GM18502 (cell line): ENCODE data around the gene B9D2.
"Not testable (repeated sequence)": the region's sequence is repeated elsewhere in the genome, so short reads cannot be mapped to it uniquely, and the experiment has no call there.

Source experiments
- ATAC-seq: cut with Tn5 transposase; IDR thresholded peaks from one replicate; pipeline ENCODE4 v1.9.1; 2021; ENCODE audit warnings: mild to moderate bottlenecking; ENCODE audit not compliant: unreplicated experiment, poor library complexity

Gene B9D2

DNA sequence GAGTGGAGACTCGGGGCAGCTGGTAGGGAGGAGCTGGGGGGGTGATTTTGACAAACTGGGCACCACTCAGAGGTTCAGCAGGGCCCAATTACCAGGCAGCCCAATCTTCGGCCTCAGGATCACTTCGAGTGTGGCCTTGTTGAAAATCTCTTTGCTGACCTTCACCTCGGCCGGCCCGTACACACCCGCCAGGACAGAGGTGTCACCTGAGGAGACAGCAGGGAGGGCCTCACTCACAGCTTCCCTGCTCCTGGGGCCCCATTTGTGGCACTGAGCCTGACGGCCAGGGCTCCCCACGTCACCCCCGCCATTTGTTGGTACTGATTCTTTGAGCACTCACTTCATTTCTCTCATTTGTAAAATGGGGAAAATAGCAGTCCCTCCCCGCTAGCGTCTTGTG is 28.8 kb upstream of the B9D2 start:
- ATAC-seq = no peak

DNA sequence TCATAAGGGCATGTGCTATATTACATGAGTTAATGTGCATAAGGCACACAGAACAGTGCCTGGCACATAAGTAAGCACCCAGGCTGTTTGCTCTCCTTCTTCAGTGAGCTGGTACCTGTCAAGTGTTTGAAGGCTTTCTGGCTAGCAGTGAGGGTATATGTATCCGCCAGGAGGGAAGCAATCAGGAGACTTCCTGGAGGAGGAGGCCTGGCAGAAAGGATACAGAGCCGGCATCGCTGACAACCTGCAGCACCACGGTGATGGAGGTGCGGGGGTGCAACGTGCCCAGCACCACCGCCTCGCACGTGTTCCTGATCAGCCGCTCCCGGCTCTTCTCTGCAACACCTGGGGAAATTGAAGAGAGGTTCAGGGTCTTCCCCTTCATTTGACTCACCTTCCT is 27.7 kb upstream of the B9D2 start:
- no peak for ATAC-seq

DNA sequence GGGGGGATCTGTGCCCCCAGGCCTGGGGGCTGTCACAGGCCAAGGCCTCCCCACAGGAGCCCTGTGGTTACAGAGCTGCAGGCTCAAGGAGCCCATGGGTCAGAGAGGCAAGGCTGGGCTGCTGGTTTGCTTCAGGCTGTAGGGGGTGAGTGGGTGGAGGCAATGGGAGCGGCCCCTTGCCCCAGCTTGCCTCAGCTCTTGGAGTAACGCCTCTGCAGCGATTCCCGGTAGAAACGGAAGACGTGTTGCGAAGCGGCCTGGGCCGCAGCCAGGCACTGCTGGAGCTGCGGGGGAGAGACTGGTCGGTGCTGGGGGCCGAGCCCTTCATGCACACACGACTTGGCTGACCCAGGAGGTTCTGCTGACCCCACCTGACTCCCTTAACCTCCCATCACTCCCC is 22.5 kb upstream of the B9D2 start:
- ATAC-seq = no peak

DNA sequence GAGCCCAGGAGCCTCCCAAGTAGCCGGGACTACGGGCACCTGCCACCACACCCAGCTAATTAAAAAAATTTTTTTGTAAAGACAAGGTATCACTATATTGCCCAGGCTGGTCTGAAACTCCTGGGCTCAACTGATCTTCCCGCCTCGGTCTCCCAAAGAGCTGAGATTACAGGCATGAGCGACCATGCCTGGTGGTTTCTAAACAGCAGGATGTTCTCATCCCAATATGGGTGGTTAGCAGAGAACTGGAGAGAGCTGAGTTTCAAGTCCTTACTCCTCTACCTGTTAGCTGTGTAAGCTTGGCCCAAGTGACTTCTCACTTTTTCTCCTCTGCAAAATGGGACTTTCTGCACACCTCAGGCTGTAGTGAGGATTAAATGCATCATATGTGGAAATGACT is 20.4 kb upstream of the B9D2 start:
- no peak for ATAC-seq

DNA sequence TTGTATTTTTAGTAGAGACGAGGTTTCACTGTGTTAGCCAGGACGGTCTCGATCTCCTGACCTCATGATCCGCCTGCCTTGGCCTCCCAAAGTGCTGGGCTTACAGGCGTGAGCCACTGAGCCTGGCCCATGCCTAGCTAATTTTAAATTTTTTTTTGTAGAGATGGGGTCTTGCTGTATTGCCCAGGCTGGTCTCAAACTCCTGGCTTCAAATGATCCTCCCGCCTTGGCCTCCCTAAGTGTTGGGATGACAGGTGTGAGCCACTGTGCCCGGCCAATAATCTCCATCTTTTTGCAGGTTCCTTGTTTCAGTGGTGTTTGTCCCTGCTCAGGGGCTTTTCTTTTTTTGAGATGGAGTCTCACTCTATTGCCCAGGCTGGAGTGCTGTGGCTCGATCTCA is 17.6 kb upstream of the B9D2 start:
- not testable (repeated sequence) for ATAC-seq

DNA sequence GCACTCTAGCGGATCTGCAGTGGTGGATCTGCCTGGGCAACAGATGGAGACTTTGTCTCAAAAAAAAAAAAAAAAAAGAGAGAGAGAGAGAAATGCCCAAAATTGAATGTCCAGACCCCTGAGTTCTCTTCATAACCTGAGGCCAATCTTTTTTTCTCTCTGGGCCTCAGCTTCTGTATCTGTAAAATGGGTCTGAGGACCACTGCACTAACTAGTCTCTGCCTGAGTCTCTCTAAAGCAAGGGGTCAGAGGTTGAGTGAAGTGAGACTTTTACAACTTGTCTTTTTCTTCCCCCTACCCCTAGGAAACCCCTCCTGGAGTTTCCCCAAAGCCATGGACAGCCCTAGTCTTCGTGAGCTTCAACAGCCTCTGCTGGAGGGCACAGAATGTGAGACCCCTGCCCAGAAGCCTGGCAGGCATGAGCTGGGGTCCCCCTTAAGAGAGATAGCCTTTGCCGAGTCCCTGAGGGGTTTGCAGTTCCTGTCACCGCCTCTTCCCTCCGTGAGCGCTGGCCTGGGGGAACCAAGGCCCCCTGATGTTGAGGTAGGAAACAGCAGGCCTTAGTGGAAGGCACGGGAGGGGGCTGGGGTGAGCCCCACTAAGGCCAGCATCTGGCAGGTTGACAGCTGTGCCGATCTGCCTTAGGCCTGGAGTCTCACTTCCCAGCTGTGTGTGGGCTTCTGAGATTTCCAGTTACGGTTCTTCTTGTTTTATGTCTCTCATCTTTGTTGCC is 14.2 kb upstream of the B9D2 start:
- ATAC-seq = peak; percentile 66

DNA sequence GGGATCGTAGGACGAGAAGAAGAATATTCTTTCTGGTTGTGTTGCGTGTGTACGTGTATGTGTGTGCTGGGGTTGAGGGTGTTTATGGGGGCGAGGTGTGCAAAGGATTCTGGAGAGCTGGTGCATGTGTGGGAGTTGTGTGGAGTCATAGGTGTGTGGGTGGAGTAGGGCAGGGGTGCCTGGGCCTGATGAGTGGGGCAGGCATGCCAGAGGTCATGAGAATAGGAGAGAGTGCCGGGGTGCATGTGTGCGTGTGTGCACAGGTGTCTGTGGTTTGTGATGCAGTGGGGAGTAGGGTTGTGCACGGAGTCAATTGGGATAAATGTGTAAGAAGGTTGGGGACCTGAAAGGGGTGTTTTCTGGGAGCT is 13.0 kb upstream of the B9D2 start:
- no peak for ATAC-seq

DNA sequence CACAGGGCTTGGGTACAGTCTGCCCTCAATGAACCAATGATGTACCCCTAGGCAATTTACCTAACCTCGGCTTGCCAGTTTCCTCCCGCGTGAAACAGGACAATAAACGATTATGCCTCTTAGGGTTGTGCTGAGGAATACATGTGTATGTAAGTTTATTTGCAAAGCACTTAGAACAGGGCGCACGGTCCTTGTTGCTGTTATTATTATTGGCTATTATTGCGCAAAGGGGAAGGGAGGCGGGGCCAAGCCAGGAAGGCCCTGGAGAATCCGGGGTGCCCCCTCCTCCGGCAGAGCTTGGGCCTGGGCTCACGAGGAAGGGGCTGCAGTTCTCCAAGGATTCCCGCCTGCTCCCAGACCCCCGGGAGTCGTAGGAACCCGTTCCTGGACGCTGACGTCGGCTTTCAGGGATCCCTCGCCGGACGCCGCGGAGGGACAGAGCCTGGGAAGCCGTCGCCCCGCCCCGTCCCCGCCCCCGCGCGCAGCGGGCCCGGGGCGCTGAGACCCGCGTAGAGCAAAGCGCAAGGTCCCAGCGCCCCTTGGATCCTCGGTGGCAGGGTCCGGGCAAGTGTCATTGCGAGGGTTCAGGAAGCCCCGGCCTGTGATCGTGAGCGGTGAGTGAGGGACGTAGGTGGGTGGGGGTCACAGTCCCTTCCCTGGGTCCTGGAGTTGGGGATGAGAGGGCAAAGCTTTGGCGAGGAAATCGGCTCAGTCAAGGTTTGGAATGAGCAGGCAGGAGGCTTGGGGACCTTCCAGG is 12.5 kb upstream of the B9D2 start, which contains the start of gene TMEM91:
TSS of gene TMEM91 (plus strand) at position 293 of the 757 bp plus-strand sequence. CDS start 1,777 bp downstream, outside the sequence.
- no peak for ATAC-seq

DNA sequence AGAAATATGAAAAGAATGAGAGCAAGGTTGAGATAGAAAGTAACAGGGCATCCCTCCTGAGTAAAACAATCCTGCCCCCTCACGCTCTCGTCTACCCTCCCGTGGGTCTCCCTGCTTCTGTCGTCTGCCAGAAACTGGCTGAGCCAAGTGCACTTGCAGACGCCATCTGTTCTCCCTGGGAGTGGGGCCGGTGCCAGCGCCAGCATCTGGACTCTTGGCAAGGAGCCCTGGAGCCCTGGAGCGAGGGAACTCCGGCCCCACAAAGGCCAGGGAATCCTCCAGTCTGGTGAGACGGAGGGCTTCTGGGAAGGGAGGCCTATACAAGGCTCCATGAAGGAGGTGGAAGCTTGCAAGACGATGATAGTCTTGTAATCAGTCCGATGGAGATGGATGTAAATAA is 10.0 kb upstream of the B9D2 start:
- no peak for ATAC-seq

DNA sequence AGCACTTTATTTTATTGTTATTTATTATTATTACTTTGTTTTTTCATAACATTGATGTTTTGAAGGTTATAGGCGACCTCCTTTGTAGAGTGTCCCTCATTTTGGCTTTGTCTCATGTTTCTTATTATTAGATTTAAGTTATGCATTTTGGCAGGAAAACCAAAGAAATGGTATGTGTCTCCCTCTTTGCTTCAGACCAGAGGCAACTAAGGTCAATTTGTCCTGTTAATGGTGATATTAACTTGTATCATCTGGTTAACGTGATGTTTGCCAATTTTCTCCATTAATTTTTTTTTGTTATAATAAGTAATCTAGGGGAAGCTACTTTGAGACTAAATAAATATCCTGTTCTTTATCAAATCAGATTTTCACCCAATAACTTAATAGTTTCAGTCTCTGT is 8.6 kb upstream of the B9D2 start:
- no peak for ATAC-seq

DNA sequence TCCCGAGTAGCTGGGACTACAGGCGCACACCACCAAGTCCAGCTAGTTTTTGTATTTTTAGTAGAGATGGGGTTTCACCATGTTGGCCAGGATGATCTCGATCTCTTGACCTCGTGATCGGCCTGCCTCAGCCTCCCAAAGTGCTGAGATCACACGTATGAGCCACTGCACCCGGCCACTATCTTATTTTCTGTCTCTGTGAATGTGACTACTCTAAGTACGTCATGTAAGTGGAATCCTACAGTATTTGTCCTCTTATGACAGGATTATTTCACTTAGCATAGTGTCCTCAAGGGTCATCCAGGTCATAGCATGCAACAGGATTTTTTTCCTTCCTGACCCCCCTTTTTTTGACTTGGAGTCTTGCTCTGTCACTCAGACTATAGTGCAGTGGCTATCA is 7.6 kb upstream of the B9D2 start:
- ATAC-seq = no peak

DNA sequence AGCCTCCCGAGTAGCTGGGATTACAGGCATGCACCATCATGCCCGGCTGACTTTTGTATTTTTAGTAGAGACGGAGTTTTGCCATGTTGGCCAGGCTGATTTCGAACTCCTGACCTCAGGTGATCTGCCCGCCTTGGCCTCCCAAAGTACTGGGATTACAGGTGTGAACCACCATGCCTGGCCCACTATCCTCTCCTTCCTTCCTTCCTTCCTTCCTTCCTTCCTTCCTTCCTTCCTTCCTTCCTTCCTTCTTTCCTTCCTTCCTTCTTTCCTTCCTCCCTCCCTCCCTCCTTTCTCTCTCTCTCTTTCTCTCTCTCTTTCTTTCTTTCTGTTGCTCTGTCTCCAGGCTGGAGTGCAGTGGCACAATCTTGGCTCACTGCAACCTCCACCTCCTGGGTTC is 7.2 kb upstream of the B9D2 start:
- ATAC-seq = not testable (repeated sequence)

DNA sequence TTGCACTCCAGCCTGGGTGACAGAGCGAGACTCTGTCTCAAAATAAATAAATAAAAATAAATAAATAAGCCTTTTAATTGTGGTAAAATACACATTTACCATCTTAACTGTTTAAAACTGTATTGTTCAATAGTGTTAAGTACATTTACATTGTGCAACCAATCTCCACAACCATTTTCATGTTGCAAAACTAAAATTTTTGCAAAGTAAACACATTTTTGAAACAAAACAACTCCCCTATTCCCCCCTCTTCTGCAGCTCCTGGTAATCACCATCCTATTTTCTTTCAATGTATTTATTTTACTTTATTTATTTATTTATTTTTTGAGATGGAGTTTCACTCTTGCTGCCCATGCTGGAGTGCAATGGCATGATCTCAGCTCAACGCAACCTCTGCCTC is 5.8 kb upstream of the B9D2 start:
- ATAC-seq = no peak

DNA sequence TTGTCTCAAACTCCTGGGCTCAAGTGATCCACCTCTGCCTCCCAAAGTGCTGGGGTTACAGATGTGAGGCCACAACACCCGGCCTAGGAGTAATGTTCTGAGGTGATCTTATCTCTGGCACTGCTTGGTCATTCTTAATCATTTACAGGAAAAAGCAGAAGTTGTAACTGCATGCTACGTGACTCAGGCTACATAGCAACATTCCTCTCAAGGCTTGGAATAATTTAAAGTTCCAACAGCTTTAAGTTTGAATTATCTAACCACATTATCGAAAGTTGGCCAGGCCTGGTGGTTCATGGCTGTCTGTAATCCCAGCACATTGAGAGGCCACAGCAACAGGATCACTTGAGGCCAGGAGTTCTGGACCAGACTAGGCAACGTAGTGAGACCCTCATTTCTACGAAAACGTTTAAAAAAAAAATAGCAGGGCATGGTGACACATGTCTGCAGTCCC is 3.9 kb upstream of the B9D2 start:
- ATAC-seq = no peak

DNA sequence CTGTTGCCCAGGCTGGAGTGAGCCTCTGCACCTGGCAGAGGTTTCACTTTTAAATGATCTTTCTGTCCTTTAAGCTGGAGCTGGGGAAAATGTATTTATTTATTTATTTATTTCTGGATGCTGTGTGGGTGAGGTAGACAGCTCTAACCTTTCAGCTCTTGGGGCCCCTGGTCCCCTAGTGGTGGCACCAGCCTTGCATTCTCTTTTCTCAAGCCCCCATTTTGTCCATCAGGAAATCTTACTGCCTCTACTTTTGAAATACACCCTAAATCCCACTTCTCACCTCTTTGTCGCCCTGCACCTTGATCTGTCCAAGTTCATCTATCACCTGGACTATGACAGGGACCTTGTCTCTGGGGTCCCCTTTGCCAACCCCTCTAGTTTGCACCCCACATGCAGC is 2.1 kb upstream of the B9D2 start:
- no peak for ATAC-seq

DNA sequence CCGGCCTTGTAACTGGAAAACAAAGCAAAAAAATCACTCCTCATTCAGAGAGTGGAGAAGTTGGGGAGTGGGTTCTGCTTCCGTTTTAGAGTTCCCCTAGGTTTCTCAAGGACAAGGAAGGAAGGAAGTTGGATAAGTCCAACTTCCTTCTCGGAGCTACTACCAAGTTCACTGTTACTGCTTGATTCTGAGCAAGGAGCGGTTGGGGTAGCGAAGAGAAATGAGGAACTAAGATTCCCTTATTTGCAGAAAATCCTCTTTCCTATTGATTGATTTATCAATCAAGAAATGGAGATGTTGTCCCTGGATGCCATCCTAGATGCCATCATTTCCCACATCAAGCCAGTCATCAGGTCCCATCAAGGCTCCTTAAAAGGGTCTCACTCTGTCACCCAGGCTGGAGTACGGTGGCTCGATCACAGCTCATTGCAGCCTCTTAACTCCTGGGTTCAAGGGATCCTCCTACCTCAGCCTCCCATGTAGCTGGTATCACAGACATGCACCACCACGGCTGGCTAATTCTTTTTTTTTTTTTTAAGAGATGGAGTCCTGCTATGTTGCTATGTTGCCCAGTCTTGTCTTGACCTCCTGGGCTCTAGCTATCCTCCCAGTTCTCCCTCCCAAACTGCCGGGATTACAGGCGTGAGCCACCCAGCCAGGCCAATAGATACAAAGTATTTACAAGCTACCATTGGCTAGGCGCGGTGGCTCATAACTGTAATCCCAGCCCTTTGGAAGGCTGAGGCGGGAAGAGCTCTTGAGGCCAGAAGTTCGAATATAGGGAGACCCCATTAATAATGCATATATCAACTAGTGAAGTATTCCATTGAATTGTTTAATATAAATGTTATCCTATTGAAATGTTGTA is 809 bp upstream of the B9D2 start:
- ATAC-seq = no peak

DNA sequence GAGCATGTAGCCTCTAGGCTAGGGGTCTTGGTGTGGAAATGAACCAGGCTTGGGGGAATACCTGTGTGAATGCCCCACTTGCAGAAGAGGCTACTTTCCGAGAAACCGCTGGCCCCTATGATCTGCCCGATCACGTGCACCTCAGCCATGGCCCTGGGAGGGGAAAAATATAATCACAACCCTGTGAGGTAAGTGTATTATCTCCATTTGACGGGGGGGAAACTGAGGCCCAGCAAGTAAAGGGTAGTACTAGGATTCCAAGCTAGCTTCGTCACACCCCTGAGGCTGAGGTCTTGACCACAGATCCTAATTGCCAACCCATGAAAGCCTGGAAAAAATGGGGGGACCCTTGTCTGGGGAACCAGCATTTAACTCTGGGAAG is 587 bp downstream of the B9D2 start:
- ATAC-seq = no peak

DNA sequence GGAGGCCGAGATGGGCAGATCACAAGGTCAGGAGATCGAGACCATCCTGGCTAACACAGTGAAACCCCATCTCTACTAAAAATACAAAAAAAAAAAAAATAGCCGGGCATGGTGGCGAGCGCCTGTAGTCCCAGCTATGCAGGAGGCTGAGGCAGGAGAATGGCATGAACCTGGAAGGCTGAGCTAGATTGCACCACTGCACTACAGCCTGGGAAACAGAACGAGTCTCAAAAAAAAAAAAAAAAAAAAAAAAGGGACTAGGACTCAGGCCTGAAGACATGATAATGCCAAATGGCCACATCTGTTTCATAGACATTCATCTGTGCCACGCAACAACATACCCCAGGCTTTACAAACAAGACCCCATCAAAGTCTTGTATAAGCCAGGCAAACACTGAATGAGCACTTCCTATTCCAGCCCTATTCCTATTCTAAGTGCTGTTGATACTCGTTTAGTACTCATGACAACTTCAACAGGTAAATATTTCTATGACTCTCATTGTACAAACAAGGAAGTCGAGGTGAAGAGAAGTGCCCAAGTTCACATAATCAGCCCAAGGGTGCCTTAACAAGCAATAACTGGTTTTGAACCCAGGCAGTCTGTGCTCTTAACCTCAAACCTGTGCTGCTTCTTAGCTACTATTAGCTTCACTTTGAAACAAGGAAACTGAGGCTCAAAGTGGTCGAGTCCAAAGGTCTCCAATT is 1.7 kb downstream of the B9D2 start:
- ATAC-seq = no peak

DNA sequence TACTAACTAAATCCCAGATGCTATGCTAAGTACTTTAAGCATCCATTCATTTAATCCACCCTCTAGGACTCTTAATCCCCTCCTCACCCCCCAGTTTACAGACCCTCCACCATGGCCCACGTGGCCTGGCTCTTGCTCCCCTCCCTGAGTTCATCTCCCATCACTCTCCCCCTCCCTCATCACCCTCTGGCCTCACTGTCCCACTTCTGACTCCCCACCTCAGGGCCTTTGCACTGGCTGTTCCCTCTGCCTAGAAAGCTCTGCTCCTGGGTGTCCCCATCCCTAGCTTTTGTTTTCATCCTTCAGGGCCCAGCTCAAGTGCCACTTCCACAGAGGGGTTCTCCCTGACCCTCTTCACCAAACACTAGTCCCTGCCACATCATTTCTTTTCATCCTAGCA is 4.2 kb downstream of the B9D2 start:
- no peak for ATAC-seq

DNA sequence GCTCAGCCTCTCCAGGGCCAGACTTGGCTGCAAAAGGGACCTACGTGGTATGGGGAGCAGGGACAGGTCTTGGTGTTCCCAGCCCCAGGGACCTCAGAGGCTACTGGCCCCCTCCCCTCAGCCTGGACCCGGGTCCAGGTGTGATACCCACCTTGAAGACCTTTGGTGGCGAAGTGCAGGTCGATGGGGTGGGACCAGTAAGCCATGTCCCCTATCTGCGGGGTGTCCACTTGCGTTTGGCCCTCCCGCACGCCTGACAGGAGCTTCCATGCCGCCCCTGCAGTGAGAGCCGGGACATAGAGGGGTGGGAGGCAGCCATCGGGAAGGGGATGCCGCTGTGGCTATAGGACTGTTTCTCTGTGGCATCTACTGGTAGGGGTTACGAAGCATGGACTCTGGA is 6.2 kb downstream of the B9D2 start:
- no peak for ATAC-seq
